Testis (tissue), 3 donors: ENCODE measurements around the gene TMEM151B. TPM values are rescaled to one million over a fixed set of nuclear protein-coding genes. Genes with fewer than 3 reads are reported as not detected.
A peak's percentile ranks its signal among the peaks of the same experiment; 100 is the strongest.

Experiments
- DNase-seq: peaks from one replicate; pipeline ENCODE4 v3.0.0-alpha.2; 2019
- H3K27ac ChIP-seq, 2 donors: fragments of 200-600 bp; sonication (generic); one replicate each; pipeline ENCODE4 v1.5.1; 2019
- H3K27me3 ChIP-seq: fragments of 200-600 bp; sonication (generic); one replicate; pipeline ENCODE4 v1.5.1; 2019
- H3K36me3 ChIP-seq: fragments of 200-600 bp; sonication (generic); one replicate; pipeline ENCODE4 v1.5.1; 2017; ENCODE audit warnings: low read depth; ENCODE audit errors: missing control alignments
- H3K4me1 ChIP-seq: fragments of 200-600 bp; sonication (generic); one replicate; pipeline ENCODE4 v1.5.1; 2019
- H3K4me3 ChIP-seq, 2 donors: fragments of 200-600 bp; sonication (generic); one replicate each; pipeline ENCODE4 v1.5.1; 2017 to 2019
- H3K9me3 ChIP-seq: fragments of 200-600 bp; sonication (generic); one replicate; pipeline ENCODE4 v1.5.1; 2017
- POLR2A ChIP-seq: fragments of 450-650 bp; IDR thresholded peaks from one replicate; pipeline ENCODE4 v1.6.1; 2017; ENCODE audit warnings: antibody characterized with exemption, mild to moderate bottlenecking, moderate library complexity
- WGBS, 2 donors: methylation state at CpG; one replicate each; pipeline ENCODE4 v1.1.5; 2018; 5-methylcytosine and 5-hydroxymethylcytosine counted together
- intact Hi-C: fragments of 100-400 bp; cut with DNase I; formaldehyde crosslinking; loops from one replicate; pipeline ENCODE4 v1.15.1; 2023; ENCODE audit warnings: low total_unique reads
- polyA plus RNA-seq: library from polyadenylated mRNA; stranded (reverse); fragments of 350-450 nt; fragmentation: Illumina TruSeq; extraction: RNeasy Lipid Tissue Mini Kit (QIAGEN cat#74804); gene quantifications from one replicate; pipeline ENCODE4 v1.2.3, GENCODE V29; 2014; ENCODE audit warnings: low read depth, low replicate concordance; ENCODE audit not compliant: insufficient read depth
- total RNA-seq, 2 donors: library from RNA; depleted of rRNA; stranded (reverse); fragments of >200 nt; gene quantifications; one replicate each; pipeline ENCODE4 v1.2.3, GENCODE V29; 2016
- TF ChIP-seq, protein P1 (sequence below), 3 experiments: fragments of 450-650 bp in 2 of 3; fragments of 200-600 bp in 1 of 3; sonication (generic) in 1 of 3; IDR thresholded peaks; one replicate each; pipeline ENCODE4 v1.5.1; 2016 to 2019; ENCODE audit warnings: antibody characterized with exemption in 3 of 3, mild to moderate bottlenecking in 2 of 3, moderate library complexity in 1 of 3

TMEM151B gene
- total and polyA plus RNA-seq, 3 donors from 2014 or later: 1.3 to 2.8 (median 1.6) TPM

DNA sequence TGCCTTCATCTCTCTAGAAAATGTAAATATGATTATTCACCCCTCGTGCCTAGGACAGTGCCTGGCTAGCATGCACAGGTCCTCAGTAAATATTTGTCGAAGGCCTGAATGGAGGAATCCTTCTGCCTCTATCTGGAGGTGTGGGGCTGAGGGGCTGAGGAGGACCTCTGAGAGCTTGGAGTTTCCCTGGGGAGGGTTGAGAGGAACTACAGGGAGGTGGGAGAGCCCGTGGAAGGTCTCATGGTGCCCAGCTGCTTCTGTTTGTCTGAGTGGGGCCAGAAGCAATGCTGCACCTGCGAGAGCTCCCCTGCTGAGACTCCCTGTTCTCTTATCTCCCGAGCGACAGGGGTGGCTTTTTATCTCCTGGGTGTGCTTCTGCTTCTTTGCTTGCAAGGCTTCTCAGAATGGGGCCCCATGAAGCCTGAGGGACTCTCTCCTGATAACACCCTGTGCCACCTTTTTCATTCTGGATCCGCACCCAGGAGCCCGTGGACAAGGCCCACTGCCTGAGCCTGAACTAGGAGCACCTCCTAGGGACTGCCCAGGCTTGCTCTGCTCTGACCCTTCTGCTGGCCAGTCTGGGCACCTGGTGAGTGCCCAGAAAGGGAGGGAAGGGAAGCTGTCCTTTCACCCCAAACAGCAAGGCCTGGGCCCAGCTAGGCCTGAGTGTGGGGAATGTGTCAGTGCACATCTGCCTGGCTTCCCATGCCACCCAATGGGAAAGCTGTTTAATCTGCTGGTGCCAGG lies 44.5 kb upstream of the TMEM151B start:
- Histone ChIP-seq H3K36me3 (no peaks in the 10 kb centered on the region), H3K27ac (peak overlapping the region; percentile 44 to 84), H3K9me3 (no peaks in the 10 kb centered on the region), H3K4me1 (peaks cover 83% of the 10 kb centered on the region), H3K27me3 (no peaks in the 10 kb centered on the region), H3K4me3 (no peak overlapping the region)
- TF ChIP-seq POLR2A: no peak
- TF ChIP-seq, protein P1, sequence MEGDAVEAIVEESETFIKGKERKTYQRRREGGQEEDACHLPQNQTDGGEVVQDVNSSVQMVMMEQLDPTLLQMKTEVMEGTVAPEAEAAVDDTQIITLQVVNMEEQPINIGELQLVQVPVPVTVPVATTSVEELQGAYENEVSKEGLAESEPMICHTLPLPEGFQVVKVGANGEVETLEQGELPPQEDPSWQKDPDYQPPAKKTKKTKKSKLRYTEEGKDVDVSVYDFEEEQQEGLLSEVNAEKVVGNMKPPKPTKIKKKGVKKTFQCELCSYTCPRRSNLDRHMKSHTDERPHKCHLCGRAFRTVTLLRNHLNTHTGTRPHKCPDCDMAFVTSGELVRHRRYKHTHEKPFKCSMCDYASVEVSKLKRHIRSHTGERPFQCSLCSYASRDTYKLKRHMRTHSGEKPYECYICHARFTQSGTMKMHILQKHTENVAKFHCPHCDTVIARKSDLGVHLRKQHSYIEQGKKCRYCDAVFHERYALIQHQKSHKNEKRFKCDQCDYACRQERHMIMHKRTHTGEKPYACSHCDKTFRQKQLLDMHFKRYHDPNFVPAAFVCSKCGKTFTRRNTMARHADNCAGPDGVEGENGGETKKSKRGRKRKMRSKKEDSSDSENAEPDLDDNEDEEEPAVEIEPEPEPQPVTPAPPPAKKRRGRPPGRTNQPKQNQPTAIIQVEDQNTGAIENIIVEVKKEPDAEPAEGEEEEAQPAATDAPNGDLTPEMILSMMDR (IDR thresholded peaks at IDR 0.05): no peak
- 48 to 60% methylated on average over 8 of the region's 8 CpGs for WGBS, 2 donors
- intact Hi-C loops: no loop called here
- no peak for DNase-seq

DNA sequence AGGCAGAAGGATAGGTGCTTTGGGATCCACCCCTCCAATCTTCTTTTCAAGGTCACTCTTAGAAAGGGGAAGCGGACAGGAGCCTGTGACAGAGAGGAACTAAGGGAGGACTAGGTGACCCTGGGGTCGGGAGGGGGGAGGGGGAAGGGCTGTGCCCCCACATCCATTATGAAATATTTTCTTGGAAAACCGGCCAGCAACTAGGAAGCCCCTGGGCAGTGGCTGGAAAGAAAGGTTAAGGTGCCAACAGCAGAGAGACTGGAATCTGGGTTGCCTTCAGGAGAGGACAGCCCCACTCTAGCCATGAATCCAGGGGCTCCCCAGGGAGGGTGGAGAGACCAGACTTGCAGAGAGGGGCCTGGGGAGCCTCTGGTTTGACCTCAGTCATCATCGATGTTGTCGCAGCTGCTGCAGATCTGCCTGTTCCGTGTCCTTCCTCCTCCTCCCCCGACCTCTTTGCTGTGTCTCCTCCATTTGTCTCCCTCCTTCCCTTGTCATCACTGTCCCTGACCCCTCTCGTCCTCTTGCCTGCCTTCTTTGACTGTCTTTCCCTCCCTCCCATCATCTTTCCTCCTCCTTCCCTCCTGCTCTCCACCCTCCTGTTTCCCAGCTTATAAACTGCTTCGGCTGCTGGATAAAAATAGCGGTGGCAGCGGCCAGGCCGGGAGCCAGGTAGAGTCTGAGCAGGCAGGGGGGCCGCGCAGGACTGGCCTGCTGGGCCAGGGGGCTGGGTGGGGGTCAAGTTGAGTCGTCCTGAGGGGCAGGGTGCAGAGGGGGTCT lies 43.7 kb upstream of the TMEM151B start:
- H3K9me3 ChIP-seq: no peaks in the 10 kb centered on the region
- peaks cover 75% of the 10 kb centered on the region for H3K4me1 ChIP-seq
- no peak for TF ChIP-seq POLR2A
- TF ChIP-seq, protein P1 (IDR thresholded peaks at IDR 0.05): no peak
- H3K27me3 ChIP-seq: no peaks in the 10 kb centered on the region
- peak; percentile 51 for DNase-seq
- intact Hi-C loops: no loop called here
- H3K27ac ChIP-seq: peak overlapping the region; percentile 44 to 84
- H3K4me3 ChIP-seq: no peak overlapping the region
- 16 to 35% methylated on average over 12 to 15 of the region's 15 CpGs for WGBS, 2 donors
- no peaks in the 10 kb centered on the region for H3K36me3 ChIP-seq

DNA sequence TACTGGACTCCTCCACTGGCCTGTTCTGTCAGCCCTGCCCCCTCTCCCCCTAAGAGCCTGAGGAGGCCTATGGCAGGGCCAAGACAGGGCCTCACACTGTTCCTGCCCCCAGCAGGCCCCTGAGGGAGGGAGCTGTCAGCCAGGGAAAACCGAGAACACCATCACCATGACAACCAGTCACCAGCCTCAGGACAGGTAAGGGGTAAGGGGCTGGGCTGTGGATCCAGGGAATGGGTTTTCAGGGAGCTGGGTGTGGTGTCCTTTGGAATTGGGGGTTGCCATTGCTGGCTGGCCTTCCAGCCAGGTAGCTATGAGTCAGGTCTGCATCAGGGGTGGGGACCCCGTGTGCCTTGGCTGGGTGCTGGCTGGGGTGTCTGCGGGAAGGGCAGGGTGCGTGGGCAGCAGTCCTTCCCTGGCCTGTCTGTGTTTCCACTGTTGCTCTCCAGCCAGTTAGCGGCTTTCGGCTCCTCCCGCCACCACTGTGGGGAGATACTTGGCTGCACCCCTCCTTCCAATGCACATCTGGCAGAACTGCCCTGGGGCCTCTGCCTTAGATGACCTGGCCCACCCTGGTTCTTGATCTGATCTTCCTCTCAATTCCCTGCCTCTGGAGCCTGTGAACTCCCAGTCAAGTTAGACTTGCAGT lies 43.0 kb upstream of the TMEM151B start:
- H3K4me1 ChIP-seq: peaks cover 68% of the 10 kb centered on the region
- H3K27ac ChIP-seq: peak overlapping the region; percentile 44 to 84

DNA sequence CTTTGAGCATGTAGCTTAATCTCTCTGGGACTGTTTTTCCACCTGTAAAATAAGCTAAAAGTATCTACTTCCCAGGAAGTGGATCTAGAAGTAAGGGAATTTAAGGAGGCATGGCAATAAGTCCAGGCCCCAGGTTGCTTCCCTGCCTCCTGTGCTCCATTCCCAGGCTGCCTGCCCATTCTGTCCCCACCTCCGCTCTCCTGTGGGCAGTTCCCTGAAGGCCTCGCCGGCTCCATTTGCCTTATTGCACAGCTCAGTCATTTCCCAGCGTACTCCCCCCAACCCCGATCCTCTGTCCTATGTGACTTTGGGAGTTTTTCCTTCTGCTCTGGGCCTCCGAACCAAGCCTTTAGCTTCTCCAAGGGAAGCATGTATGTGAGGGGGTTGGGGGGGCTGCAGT lies 42.2 kb upstream of the TMEM151B start:
- TF ChIP-seq POLR2A: no peak
- TF ChIP-seq, protein P1 (IDR thresholded peaks at IDR 0.05): no peak
- Histone ChIP-seq H3K4me1 (peaks cover 60% of the 10 kb centered on the region), H3K27ac (peak overlapping the region; percentile 44 to 84), H3K27me3 (no peaks in the 10 kb centered on the region), H3K36me3 (no peaks in the 10 kb centered on the region), H3K9me3 (no peaks in the 10 kb centered on the region), H3K4me3 (no peak overlapping the region)
- WGBS, 2 donors: 73 to 93% methylated on average over 6 of the region's 6 CpGs
- intact Hi-C loops: no loop called here
- DNase-seq: no peak

More for the DNA sequence above, 43.0 kb upstream of the TMEM151B start:
- H3K4me3 ChIP-seq: no peak overlapping the region
- H3K27me3 ChIP-seq: no peaks in the 10 kb centered on the region
- H3K9me3 ChIP-seq: no peaks in the 10 kb centered on the region
- no peak for TF ChIP-seq POLR2A
- TF ChIP-seq, protein P1 (IDR thresholded peaks at IDR 0.05): no peak
- intact Hi-C loops: no loop called here
- WGBS, 2 donors: 54 to 62% methylated on average over 5 to 7 of the region's 7 CpGs
- H3K36me3 ChIP-seq: no peaks in the 10 kb centered on the region
- no peak for DNase-seq
